Pulmonary artery endothelial cell (primary cell): ENCODE measurements around the gene TCEAL4. TPM values are rescaled to one million over a fixed set of nuclear protein-coding genes. Genes with fewer than 3 reads are reported as not detected.

Experiments
- DNase-seq: peaks from one replicate; pipeline ENCODE4 v3.0.0-alpha.2; 2011; ENCODE audit warnings: low read depth, low spot score
- total RNA-seq: library from RNA; depleted of rRNA; stranded (reverse); fragments of >200 nt; gene quantifications from 2 replicates; pipeline ENCODE4 v1.2.3, GENCODE V29; 2014

The TCEAL4 gene
- 43.3 and 50.0 TPM in 2 replicates for total RNA-seq

- no peak for DNase-seq
Observed at GRCh38 chrX:103585411-103586313, at the start of gene TCEAL4. Gene TCEAL4 (plus strand): TSS chrX:103585515. CDS start chrX:103586676, 1,161 bp downstream.

GRCh38 chrX:103536071-103536470, 49.2 kb upstream of the TCEAL4 start:
- no peak for DNase-seq

DNA sequence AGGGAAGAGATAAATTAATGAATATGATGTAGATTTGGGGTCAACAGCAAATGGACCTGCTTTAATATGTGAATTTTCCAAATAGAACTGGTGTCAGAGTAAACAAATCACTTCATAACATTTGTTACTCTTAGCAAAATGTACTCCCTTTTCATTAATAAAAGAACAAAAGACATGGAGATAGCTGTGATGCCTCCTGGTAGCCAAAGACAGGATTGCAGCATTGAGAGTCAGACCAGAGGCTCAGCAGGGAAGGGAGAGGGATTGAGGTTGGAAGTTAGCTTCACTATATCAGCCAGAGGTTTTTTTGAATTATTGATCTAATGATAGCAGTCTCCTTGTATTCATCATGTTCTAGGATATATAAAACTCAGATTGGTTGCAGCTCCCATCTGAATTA, 48.6 kb upstream of the TCEAL4 start:
- no peak for DNase-seq

GRCh38 chrX:103537871-103538387, 47.4 kb upstream of the TCEAL4 start:
- DNase-seq, result no peak

- no peak for DNase-seq
Observed at GRCh38 chrX:103538728-103539127, 46.6 kb upstream of the TCEAL4 start.

DNA sequence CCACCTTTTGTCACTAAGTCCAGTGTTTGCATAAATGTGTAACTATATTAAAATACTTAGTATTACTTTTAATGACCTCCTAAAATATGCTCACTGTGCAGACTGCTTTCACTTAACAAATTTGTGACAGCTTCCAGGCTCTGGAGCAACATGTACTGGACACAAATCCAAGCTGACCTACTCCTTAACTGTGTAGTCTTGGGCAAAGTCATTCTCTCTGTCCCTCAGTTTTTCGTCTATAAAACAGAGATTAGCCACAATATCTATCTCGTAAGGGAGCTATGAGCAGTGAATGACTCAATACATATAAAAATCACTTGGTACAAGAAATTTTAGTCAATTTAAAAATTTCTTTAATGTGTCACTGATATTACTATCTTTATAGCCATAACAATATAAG, 45.6 kb upstream of the TCEAL4 start:
- DNase-seq, result no peak

GRCh38 chrX:103540145-103540544, 45.2 kb upstream of the TCEAL4 start:
- DNase-seq, result no peak

GRCh38 chrX:103549916-103550315, 35.4 kb upstream of the TCEAL4 start:
- DNase-seq, result no peak

- no peak for DNase-seq
Observed at GRCh38 chrX:103550415-103551051, 34.8 kb upstream of the TCEAL4 start.

DNA sequence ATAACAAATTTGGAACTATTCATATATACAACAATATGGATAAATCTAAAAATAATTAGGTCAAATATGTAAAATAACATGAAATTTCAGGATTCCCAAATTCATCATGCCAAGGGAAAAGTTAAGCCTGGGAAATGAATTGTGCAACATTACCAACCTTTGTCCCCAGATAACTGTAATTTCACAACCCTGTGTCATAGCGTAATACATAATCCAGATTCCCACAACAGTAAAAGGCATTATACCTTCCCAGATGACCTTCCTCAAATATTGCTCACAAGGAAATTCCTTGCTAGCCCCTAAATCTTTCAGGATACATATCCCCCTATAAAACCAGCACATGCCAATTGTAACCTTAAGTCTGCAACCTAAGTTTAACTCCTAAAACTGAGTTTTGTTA, 33.1 kb upstream of the TCEAL4 start:
- DNase-seq, result no peak

- peak; percentile 19 for DNase-seq
Observed at GRCh38 chrX:103554687-103555424, 30.5 kb upstream of the TCEAL4 start.

DNA sequence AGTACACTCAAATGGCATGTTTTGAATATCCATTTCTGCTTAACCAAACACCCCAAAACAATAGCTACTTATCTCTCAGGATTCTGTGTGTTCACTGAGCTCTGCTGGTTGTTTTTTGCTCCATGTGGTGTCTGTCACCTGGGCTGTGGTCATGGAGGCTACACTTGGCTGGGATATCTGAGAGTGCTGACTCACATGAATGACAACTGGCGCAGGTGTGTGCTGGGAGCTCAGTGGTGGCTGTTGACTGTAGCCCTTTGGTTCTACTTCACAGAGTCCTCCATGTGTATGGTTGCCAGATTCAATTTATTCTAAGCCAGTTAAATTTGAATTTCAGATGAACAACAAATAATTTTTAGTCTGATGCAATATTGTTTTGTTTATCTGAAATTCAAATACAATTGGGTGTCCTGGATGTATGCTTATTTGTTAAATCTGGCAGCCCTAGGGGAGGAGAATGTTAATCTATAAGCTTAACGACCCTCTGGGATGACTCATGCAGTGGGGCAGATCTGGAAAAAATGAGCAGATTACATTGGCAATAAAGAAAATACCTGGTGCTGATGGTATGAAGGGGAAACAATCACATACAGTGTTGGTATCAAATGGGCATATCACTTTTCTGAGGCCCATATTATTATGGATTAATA, 28.2 kb upstream of the TCEAL4 start:
- DNase-seq, result no peak

DNA sequence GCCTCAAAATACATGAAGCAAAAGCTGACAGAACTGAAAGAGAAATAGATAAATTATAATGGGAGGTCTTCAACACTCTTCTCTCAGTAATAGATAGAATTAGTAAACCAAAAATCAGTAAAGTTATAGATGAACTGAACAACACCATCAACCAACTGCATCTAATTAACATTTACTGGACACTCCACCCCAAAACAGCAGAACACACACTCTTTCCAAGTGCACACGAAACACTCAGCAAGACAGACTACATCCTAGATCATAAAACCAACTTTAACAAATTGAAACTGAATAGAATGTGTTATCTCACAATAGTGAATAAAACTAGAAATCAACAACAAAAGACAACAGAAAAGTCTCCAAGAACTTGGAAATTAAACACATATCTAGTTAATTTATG, 25.1 kb upstream of the TCEAL4 start:
- DNase-seq, result no peak

GRCh38 chrX:103562801-103563200, 22.5 kb upstream of the TCEAL4 start:
- no peak for DNase-seq

GRCh38 chrX:103565197-103565596, 20.1 kb upstream of the TCEAL4 start:
- DNase-seq, result no peak

GRCh38 chrX:103565752-103566151, 19.6 kb upstream of the TCEAL4 start:
- DNase-seq, result no peak

DNA sequence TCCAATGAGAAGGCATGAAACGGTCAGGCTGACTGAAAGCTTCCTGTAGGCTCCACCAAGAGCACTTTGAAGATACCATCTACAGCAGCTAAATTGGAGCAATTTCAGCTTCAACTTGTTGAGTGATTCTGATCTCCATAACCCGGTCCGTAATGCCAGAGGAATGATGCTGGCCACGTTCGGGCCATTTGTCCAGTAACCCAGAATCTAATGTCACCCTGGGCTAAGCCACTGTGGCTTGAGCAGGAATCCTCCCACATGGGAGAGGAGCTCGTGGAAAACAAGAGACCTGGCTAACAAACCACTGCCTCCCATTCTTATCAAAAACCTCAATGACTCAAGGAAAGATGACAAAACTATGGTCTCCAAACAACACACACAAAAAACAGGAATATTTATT, 14.2 kb upstream of the TCEAL4 start:
- DNase-seq, result no peak

- no peak for DNase-seq
Observed at GRCh38 chrX:103571726-103572125, 13.6 kb upstream of the TCEAL4 start.

DNA sequence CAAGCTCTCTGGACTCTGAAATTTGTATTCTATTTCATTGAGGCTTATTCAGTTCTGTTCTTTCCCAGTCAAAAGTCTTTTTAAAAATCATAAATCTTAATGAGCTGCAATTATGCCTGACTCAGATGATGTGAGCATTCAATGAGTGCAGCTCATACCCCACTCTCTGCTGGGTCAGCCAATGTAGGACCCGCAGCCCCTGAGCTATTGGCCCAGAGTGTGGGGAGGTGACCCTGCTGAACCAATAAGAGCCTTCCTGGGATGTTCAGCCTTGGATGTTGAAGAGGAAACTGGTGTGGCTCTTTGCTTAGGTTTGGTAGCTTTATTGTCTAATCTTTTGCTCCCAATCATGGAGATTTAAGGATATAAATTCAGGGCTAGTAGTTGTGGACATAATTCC, 12.1 kb upstream of the TCEAL4 start:
- DNase-seq, result no peak

DNA sequence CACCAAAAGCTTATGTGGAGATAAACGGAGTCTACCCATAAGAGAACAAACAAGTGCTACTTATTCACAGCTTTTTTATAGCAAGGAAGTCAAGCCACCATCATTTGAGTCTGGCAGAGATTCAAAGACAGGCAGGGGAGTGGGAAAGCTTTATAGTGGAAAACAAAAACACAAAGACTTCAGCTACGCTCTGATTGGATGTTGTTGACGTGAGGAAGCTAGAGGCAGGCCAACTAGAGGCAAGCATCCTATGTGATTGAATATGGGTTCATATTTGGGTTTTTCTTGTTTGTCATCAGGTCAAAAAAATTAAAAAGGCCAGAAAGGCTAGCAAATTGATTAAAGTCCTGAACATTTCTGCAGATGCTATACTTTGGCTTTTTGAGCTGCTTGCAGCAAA, 719 bp upstream of the TCEAL4 start:
- no peak for DNase-seq

DNA sequence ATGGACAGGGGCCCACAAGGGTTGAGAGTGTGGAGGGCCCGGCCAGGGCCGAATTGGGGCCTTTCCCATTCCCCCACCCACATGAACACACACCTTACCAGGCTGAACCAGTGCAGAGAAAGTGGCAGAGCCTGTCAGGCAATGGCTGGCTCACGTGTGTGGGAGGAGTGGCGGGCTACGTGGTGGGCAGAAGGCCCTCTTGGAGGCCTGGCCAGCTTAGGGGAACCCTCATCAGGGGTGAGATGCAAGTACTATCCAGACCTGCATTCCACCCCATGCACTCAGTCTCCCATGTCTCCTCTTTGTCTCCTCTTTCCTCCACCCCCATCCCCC, 965 bp downstream of the TCEAL4 start:
- DNase-seq, result no peak

DNA sequence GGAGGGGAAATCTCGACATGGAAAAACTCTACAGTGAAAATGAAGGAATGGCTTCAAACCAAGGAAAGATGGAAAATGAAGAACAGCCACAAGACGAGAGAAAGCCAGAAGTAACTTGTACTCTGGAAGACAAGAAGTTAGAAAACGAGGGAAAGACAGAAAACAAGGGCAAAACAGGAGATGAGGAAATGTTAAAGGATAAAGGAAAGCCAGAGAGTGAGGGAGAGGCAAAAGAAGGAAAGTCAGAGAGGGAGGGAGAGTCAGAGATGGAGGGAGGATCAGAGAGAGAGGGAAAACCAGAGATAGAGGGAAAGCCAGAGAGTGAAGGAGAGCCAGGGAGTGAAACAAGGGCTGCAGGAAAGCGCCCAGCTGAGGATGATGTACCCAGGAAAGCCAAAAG, 1.3 kb downstream of the TCEAL4 start:
- no peak for DNase-seq
